ENCODE results near the gene EFTUD2. TPM values are rescaled to one million over a fixed set of nuclear protein-coding genes. Genes with fewer than 3 reads are reported as not detected.

Gene EFTUD2
- total RNA-seq, 2 experiments from 2014 or later = 73.5 to 148 TPM

- TF ChIP-seq EZH2phosphoT487 (IDR thresholded peaks at IDR 0.05; ENCODE audit: borderline replicate concordance, low read depth, low read length) (no peak), CTCF (conservative IDR thresholded peaks at IDR 0.05; ENCODE audit: low read length) (no peak)
- ChIA-PET CTCF (ENCODE audit: unreplicated experiment) (no interaction called here), POLR2A (no interaction called here)
- H3K9me2 ChIP-seq (ENCODE audit: insufficient read depth, low read length) = no peaks in the 10 kb centered on the region
- no peaks in the 10 kb centered on the region for H4K20me1 ChIP-seq (ENCODE audit: insufficient read depth, low read length)
- no peak overlapping the region for H3K27ac ChIP-seq (ENCODE audit: low read depth, low read length, poor library complexity, severe bottlenecking)
- DNase-seq (ENCODE audit: low spot score) = no peak
- intact Hi-C loops (cut with micrococcal nuclease; ENCODE audit: unreplicated experiment) = no loop called here
- no peaks in the 10 kb centered on the region for H3K4me1 ChIP-seq (ENCODE audit: insufficient read depth, low read length, poor library complexity, severe bottlenecking)
- no peaks in the 10 kb centered on the region for H3K79me2 ChIP-seq (ENCODE audit: insufficient read depth, low read depth, low read length)
- no TSS peak for BruUV-seq (replicated peaks)
- H3K36me3 ChIP-seq (ENCODE audit: insufficient read depth, low read length) = peaks cover 71% of the 10 kb centered on the region
- H3K4me2 ChIP-seq (ENCODE audit: low read length) = no peak overlapping the region
- H3K9me3 ChIP-seq (ENCODE audit: low read length) = no peaks in the 10 kb centered on the region
- no peak overlapping the region for H2AFZ ChIP-seq (ENCODE audit: low read length)
- no peak overlapping the region for H3K4me3 ChIP-seq (ENCODE audit: low read depth, low read length, poor library complexity, severe bottlenecking)
These were observed 48.6 kb downstream of the EFTUD2 start for GRCh38 chr17:44850612-44851011.

GRCh38 chr17:44850025-44850424 lies 49.2 kb downstream of the EFTUD2 start:
- Histone ChIP-seq H3K9me3 (ENCODE audit: low read length) (no peaks in the 10 kb centered on the region), H3K79me2 (ENCODE audit: insufficient read depth, low read depth, low read length) (no peaks in the 10 kb centered on the region), H3K27ac (ENCODE audit: low read depth, low read length, poor library complexity, severe bottlenecking) (no peak overlapping the region), H3K4me2 (ENCODE audit: low read length) (no peak overlapping the region), H4K20me1 (ENCODE audit: insufficient read depth, low read length) (no peaks in the 10 kb centered on the region), H3K4me3 (ENCODE audit: low read depth, low read length, poor library complexity, severe bottlenecking) (no peak overlapping the region), H3K4me1 (ENCODE audit: insufficient read depth, low read length, poor library complexity, severe bottlenecking) (no peaks in the 10 kb centered on the region), H2AFZ (ENCODE audit: low read length) (no peak overlapping the region), H3K36me3 (ENCODE audit: insufficient read depth, low read length) (peaks cover 66% of the 10 kb centered on the region), H3K9me2 (ENCODE audit: insufficient read depth, low read length) (no peaks in the 10 kb centered on the region)
- TF ChIP-seq EZH2phosphoT487 (IDR thresholded peaks at IDR 0.05; ENCODE audit: borderline replicate concordance, low read depth, low read length) (no peak), CTCF (conservative IDR thresholded peaks at IDR 0.05; ENCODE audit: low read length) (no peak)
- BruUV-seq (replicated peaks) = TSS peak; percentile 26
- POLR2A ChIA-PET = no interaction called here
- DNase-seq (ENCODE audit: low spot score) = no peak
- CTCF ChIA-PET (ENCODE audit: unreplicated experiment) = no interaction called here
- intact Hi-C loops (cut with micrococcal nuclease; ENCODE audit: unreplicated experiment) = no loop called here

- POLR2A ChIA-PET = no interaction called here
- no peak for DNase-seq (ENCODE audit: low spot score)
- Histone ChIP-seq H3K4me1 (ENCODE audit: insufficient read depth, low read length, poor library complexity, severe bottlenecking) (no peaks in the 10 kb centered on the region), H3K79me2 (ENCODE audit: insufficient read depth, low read depth, low read length) (no peaks in the 10 kb centered on the region), H3K4me2 (ENCODE audit: low read length) (no peak overlapping the region), H2AFZ (ENCODE audit: low read length) (no peak overlapping the region), H3K9me3 (ENCODE audit: low read length) (no peaks in the 10 kb centered on the region), H3K4me3 (ENCODE audit: low read depth, low read length, poor library complexity, severe bottlenecking) (no peak overlapping the region), H3K36me3 (ENCODE audit: insufficient read depth, low read length) (peaks cover 56% of the 10 kb centered on the region), H4K20me1 (ENCODE audit: insufficient read depth, low read length) (no peaks in the 10 kb centered on the region), H3K27ac (ENCODE audit: low read depth, low read length, poor library complexity, severe bottlenecking) (no peak overlapping the region), H3K9me2 (ENCODE audit: insufficient read depth, low read length) (no peaks in the 10 kb centered on the region)
- BruUV-seq (replicated peaks) = no TSS peak
- no peak for TF ChIP-seq EZH2phosphoT487 (IDR thresholded peaks at IDR 0.05; ENCODE audit: borderline replicate concordance, low read depth, low read length)
- no peak for TF ChIP-seq CTCF (conservative IDR thresholded peaks at IDR 0.05; ENCODE audit: low read length)
- intact Hi-C loops (cut with micrococcal nuclease; ENCODE audit: unreplicated experiment) = no loop called here
- CTCF ChIA-PET (ENCODE audit: unreplicated experiment) = no interaction called here
These were observed 50.2 kb downstream of the EFTUD2 start for GRCh38 chr17:44848961-44849489.

All from OCI-LY7 (cell line).